Stimulated activated naive CD4-positive, alpha-beta T cell treated with Interleukin-2 at 50 U/mL for 16 hours (primary cell): ENCODE results near the gene PPP3CB.
"Not testable (repeated sequence)": the region's sequence is repeated elsewhere in the genome, so short reads cannot be mapped to it uniquely, and the experiment has no call there.

Experiments used
- DNase-seq: peaks from one replicate; lab custom pipeline; 2025; lab: John Stamatoyannopoulos, UW

PPP3CB gene

DNA sequence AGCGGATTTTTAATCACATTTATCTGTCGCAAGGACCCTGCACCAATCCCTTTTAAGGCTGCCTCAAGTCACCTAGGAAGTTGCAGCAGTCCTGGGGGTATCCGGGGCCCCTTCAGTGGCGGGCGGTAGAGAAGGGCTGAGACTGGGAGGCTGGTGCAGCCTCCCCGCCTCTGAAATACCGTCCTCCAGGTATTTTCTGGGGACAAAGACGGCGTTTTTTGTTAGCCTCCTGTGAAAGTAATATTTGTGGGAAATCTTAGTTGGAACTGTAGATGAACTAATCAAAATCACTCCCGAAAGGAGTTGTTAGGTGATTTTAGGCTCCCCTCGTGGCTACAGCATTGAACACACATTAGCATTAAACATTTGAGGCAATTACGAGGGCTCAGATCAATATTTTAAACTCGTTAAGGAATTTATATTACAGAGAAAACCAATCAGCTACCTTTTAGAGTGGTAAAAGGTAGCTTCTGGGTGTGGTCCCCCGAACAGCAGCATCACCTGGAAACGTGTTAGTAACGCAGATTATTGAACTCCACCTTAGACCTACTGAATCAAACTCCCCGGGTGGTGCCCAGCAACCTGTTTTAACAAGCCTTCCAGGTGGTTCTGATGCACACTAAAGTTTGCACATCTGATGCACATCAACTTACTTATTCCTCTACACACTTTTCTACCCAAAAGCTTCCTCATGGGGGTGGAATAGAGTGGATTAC is 81.4 kb downstream of the PPP3CB start:
- DNase-seq, result no peak

- peak; percentile 93 for DNase-seq
Observed at GRCh38 chr10:73413528-73414229, 82.1 kb downstream of the PPP3CB start, which contains the start of gene ANXA7. Gene ANXA7 (minus strand): TSS chr10:73414058. CDS start chr10:73400856, 13,202 bp downstream.

- peak; percentile 41 for DNase-seq
Observed at GRCh38 chr10:73413108-73413527, 82.7 kb downstream of the PPP3CB start.

DNA sequence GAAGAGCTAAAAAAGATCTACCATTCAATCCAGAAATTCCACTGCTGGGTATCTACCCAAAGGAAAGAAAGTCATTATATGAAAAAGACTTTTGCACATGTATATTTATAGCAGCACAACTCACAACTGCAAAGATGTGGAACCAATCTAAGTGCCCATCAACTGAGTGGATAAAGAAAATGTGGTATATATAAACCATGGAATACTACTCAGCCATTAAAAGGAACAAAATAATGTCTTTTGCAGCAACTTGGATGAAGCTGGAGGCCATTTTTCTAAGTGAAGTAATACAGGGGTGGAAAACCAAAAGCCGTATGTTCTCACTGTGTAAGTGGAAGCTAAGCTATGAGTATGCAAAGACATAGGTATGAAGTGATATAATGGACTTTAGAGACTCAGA is 84.9 kb downstream of the PPP3CB start:
- no peak for DNase-seq

DNA sequence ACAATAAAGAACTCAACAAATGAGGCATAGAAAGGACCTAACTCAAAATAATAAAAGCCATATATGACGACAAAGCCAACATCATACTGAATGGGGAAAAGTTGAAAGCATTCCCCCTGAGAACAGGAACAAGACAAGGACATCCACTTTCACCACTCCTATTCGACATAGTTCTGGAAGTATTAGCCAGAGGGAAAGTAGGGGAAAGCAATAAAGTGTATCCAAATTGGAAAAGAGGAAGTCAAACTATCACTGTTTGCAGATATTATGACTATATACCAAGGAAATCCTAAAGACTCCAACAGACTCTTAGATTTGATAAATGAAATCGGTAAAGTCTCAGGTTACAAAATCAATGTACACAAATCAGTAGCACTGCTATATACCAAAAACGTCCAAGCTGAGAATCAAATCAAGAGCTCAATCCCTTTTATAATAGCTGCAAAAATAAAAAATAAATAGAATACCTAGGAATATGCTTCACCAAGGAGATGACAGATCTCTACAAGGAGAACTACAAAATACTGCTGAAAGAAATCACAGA is 86.8 kb downstream of the PPP3CB start:
- DNase-seq, result no peak

DNA sequence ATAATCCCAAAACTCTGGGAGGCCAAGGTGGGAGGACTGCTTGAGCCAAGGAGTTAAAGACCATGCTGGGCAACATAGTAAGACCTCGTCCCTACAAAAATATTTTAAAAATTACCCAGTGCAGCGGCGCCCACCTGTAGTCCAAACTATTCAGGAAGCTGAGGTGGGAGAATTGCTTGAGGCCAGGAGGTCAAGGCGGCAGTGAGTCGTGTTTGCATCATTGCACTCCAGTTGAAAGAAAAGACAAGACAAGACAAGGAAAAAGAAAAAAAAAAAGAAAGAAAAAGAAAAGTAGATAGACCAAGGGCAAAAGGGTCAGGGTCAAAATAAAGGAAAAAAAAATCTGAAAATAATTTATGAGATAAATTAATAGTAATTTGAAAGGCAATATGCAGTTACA is 87.8 kb downstream of the PPP3CB start:
- DNase-seq, result no peak

- no peak for DNase-seq
Observed at GRCh38 chr10:73407495-73407894, 88.3 kb downstream of the PPP3CB start.

GRCh38 chr10:73406846-73407245 is 89.0 kb downstream of the PPP3CB start:
- no peak for DNase-seq

- no peak for DNase-seq
Observed at GRCh38 chr10:73405556-73405955, 90.3 kb downstream of the PPP3CB start.

DNA sequence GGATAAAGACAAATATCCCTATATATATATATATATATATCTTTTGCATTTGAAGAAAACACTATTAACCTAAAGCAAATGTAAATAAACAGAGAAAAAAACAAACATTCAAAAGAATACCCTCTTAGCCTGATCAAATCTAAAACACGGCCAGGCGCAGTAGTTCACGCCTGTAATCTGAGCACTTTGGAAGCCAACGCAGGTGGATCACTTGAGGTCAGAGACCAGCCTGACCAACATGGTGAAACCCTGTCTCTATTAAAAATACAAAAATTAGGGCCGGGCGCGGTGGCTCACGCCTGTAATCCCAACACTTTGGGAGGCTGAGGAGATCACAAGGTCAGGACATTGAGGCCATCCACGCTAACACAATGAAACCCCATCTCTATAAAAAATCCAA is 91.1 kb downstream of the PPP3CB start:
- DNase-seq, result no peak

DNA sequence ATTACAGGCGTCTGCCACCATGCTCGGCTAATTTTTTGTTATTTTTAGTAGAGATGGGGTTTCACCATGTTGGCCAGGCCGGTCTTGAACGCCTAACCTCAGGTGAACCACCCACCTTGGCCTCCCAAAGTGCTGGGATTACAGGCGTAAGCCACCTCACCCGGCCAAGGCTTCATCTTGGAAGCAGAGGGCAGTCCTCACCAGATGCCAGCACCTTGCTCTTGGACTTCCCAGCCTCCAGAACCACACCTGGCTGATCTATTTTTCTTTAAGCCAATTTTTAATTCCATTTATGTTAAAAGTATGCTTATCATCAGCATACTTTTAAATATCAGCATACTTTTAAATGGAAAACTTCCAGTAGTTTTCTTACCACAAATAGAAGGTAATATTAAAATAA is 94.2 kb downstream of the PPP3CB start:
- no peak for DNase-seq

DNA sequence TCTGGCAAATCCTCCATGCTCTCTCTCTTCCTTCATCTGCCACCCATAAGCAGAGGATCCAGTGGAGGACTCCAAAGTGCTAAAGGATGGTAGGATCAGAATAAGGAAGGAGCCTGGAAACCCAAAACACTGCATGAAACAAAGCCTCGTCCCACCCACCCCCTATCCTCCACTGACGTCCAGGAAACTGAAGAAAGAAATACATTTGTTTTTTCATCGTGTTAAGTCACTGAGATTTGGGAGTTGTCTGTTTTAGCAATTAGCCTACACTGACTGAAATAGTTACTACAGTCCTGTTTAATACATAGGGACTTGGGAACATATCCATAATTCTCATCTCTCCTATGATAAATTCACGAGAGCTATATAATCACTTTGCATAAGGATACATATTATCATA is 96.8 kb downstream of the PPP3CB start:
- DNase-seq, result no peak

DNA sequence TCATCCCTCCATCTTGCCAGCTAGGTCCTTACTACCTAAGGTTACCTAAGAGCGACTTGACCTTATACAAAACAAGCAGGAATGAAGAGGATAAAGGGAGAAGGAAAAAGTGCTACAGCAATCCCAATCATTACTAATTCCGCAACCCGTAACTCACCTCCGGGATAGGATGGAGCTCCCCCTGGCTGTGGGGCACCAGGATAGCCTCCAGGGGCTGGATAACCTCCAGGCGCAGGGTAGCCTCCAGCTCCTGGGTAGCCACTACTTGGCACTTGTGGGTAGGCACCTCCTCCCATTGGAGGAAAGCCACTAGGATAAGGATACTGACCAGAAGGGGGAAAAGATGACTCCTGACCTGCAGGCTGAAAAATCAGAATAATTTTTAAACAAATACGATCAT is 97.8 kb downstream of the PPP3CB start:
- DNase-seq, result no peak

DNA sequence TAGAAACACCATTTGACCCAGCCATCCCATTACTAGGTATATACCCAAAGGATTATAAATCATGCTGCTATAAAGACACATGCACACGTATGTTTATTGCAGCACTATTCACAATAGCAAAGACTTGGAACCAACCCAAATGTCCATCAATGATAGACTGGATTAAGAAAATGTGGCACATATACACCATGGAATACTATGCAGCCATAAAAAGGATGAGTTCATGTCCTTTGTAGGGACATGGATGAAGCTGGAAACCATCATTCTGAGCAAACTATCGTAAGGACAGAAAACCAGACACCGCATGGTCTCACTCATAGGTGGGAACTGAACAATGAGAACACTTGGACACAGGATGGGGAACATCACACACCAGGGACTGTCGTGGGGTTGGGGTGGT is 101.5 kb downstream of the PPP3CB start:
- DNase-seq, result not testable (repeated sequence)

DNA sequence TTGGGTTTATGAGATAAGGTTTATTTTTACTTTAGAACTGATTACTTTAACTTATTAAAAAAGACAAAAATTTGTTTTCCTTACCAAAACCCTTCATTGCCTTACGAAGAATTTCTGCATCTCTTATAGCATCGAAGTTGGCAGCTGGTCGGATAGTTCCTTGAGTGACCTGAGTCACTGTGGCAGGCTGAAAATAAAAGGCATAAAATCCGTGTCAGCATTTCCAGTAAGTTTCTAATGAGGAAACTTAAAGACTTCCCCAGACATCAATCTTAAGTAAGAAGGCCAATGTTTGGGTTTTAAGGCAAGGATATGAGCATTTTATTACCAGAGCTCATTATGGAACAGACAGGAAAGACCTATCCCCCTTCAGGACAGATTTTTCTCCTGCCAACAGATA is 107.6 kb downstream of the PPP3CB start:
- DNase-seq, result no peak

DNA sequence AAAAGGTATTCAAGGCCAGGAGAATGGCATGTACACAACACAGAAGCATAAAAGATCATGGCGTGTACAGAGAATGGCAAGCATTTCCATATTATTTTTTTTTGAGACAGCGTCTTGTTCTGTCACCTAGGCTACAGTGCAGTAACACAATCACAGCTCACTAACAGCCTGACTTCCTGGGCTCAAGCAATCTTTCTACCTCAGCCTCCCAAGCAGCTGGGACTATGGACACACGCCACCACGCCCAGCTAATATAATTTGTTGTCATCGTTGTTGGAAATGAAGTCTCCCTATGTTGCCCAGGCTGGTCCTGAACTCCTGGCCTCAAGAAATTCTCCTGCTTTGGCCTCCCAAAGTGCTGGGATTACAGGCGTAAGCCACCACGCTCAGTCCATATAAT is 109.2 kb downstream of the PPP3CB start:
- DNase-seq, result no peak
